Measurements from ENCODE around the gene VOPP1.

The VOPP1 gene

DNA sequence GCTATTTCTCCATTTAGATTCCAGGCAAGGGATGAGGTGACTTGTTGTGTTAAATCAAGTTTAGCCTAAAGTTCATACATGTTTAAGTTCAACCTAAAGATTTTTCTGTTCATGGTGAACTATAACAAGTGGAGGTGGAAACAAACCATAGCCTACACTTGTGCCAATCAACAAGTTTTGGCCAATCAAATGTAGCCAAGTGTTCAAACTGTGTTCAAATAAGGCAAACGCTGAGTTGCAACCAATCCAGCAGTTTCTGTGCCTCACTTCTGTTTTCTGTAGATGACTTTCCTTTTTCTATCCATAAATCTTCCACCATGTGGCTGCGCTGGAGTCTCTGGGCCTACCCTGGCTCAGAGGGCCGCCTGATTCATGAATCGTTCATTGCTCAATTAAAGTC, 4.5 kb upstream of the VOPP1 start:
- no peak for DNase-seq

DNA sequence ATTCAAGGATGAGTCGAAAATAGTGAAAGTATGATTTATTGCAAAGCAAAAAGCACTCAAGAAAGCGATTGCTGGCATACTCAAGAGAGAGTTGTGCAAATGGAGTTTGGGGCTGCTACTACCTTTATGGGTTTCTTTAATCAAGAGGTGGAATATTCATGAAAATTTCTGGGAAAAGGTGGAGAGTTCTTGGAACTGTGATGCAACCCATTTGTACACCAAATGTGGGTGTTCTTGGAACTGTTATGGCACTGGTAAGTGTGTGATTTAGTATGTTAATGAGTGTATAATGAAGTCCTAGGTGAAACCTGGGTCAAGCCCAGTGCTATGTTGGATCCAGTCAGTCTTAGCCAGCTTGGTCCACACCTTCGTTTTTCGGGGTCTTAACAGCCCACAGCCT, 3.4 kb upstream of the VOPP1 start:
- DNase-seq: no peak

DNA sequence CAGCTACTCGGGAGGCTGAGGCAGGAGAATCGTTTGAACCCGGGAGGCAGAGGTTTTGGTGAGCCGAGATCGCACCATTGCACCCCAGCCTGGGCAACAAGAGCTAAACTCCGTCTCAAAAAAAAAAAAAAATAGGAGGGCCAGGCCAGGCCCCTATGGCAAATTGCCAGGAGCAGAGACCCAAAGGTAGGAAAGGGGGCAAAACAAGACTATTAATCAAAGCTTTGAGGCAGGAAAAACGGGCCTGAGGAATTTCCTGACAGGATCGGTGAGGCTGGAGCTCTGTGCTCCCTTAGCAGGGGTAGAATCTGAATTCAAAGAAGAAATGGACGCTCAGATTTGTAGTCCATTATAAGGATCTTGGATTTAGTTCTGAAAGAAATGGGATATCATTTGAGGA, 2.8 kb upstream of the VOPP1 start:
- no peak for DNase-seq

DNA sequence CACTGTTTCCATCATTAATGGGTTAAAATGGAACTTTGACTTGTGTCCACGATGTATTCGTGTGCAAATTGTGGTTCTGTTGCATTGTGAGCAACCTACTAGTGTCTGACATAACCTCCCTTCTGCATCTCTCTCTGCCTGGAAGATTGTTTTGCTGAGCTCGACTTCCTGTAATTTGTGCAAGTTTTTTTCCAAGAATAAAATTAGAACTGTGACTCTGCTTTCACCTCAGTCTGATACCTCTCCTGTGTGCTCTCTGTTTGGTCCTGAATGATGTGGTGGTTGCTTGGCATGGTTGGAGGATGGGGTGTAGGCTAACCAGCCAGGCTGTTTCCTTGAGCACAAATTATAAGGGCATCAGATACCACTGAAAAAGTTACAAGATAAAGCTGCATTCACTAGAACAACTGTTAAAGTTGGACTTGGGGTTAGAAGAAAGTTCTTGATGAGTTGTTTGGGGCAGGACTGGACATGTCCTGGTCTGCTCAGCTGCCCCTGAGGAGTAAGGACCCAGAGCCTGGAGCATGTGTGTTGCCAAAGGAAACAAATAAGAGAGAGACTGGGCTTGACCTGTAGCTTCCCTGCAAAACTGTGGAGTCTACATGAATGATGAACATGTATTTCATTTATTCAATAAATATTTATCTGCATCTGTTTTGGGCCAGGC, 1.9 kb upstream of the VOPP1 start:
- DNase-seq: peak; percentile 38

DNA sequence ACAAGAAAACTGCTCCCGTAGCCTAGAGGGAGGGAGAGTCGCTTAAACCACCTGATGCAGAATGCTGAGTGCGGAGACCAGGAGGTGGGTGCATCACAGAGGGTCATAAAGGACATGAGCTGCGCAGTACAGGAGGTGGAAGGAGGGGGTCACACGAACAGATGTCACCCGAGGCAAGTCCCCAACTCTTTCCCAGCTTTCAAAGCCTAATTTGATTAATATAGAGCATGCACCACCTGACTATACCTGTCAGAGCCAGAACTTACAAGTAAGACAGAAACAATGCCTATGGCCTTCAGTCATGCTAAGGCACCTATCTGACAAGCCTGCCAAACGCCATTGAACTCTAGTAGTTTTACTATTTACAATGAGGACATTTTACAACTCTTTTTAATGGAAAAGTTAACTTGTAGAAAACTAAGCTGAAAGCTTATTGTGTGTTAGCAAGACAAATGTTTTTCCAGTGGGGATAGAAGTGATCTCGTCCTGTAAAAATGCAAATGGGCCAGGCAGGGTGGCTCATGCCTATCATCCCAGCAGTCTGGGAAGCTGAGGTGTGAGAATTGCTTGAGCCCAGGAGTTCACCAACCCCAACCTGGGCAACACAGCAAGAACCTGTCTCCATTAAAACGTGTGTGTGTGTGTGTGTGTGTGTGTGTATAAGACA, 1.1 kb upstream of the VOPP1 start:
- DNase-seq: no peak

DNA sequence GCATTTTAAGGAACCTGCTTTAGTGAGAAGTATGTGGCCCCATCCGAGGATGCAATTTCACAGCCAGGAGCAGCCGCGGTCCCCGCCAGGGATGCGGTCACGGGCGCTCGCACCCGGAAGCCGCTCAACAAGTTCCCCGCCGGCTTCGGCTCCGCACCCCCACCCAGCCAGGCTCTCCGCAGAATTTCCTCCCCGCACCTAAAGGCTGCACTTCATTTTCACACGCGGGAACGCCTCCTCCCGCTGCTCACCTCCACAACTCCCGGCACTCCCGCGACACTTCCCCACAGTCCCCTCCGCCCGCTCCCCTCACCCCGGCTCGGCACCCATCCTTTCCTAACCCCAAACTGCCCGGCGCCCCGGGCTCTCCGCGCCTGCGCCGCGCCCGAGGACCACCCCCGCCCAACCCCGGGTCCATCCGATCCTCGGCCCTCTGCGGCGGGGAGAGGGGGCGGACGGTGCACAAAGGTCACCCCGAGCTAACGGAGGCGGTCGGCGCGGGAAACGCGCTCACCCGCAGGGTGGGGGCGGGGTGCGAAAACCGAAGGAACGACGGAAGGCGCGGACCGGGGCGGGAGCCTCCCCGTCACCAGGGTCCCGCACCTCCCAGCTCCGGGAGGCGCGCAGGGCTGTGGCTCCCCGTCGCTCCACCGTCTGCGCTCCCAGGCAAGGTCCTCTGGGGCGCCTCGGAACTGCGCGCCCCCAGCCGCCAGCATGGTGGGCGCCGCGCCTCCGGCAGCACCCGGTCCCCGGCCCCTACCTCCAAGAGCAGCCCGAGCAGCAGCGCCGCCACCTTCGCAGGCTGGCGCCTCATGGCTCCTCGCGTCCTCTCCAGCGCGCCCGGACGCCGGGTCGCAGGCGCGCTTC, 558 bp downstream of the VOPP1 start:
- peak; percentile 57 for DNase-seq

DNA sequence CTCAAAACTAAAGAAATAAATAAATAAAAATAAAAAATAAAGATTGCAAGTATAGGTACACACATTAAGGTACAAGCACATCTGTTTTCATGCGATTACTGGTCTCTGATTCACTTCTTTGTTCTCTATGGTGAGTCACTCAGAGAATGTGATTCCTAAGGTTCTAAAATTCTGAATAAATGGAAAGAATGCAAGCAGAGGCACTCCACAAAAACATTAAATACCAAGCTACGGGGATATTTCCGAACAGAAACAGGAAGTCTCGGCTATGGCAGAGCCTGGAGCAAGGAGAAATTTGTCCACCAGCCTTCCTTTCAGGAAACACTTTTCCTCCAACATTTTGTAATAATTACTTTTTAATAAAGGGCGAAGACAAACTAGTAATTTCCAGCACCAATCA, 1.4 kb downstream of the VOPP1 start:
- no peak for DNase-seq

DNA sequence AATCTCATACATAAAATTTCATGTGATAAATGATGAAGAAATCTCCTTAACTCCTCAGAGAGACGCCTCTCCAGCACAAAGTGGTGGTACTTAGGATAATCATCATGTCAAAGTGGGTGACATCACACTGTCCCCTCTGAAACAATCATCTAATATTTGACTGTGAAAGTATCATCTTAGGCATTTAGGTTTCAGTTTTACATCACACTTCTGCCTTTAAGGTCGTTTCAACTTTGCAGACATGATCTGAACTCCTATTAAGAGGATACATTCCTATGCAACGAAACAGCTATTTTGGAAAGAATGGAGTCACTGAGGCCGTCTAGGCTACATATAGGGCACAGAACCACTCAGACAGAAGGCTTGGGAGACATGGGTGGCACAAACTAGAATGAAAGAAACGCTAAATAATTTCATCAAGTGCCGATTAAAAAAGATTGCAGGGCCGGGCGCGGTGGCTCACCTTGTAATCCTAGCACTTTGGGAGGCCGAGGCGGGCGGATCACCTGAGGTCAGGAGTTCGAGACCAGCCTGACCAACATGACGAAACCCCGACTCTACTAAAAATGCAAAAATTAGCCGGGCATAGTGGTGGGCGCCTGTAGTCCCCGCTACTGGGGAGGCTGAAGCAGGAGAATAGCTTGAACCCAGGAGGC, 2.0 kb downstream of the VOPP1 start:
- DNase-seq: peak; percentile 73

DNA sequence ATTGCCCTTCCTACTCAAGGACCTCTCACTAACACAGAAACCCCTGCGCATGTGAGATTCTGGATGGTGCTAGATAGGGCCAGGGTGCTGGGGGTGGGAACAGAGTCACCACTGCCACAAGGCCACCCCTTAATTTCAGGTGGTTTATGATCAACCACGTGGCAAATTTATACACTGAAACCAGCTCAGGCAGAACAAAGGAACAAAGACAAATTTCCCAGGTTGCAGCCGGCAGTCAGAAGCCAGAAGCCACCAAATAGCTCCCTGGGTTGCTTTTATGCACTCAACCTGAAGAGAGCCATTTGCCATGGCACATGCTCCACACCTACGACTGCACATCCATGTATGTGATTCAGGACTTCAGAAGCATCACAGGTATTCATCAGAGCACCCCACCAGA, 2.5 kb downstream of the VOPP1 start:
- DNase-seq: peak; percentile 69

DNA sequence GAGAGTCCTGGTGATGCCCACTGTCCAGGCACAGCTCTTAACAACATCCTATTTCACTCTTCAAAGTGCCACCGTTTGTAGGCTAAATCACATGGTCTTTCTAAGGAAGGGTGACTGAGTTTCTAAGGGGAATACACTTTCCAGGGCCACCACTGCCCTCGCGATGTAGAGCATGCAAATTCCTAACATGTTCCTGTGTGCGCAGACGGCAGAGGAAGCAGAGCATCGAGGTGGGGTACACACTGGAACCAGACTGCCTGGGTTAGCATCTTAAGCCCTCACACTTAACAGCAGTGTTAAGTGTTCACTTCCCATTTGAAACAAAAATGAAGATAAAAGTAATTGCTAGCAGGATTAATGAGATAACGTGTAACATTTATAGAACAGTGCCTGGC, 3.0 kb downstream of the VOPP1 start:
- DNase-seq: no peak

DNA sequence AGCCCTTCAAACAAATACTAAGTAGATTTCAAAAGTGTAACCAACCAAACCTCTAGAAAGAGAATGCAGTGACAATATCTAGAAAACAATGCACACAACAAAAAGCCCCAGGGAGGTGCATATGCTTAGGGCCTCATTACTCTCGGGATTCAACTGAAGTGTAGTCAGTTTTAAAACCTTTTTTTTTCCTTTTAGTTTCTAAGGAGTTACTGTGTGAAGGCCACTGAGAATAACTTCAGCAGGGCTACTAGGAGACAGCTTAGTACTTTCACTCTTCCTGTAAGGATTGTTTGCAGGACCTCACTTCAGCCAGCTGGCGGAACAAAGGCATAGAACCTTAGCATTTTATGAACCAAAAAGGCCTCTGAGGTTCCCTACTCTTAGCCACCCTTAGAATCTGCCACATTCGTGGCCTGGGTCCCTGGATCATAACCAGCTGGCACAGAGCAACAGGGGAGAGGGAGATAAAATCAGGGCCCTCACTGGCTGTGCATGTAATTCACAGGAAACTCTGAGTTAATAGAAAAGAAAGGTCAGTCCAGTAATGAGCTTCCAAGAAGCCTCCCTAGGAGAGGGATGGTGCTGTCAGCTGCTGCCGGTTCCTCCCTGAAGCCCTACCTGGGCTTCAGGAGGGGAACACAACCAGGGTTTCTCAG, 3.6 kb downstream of the VOPP1 start:
- no peak for DNase-seq

DNA sequence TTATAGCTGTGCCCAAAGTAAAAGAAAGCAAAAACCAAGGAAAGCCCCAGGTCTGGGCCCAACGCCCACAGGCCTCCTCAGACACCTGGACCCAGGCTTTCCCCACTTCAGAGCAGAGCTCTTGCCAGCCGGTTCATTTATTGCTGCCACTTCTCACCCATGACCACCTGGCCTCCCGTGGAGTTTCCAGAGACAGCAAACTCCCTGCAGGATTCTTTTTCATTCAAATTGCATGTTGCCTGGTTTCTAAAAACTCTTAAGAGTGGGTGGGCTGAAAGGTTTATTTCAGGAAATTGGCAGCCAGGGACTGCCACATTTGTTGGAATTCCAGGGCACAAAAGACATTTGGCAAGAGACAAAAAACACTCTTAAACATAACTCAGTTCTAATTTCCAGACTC, 4.7 kb downstream of the VOPP1 start:
- DNase-seq: no peak

DNA sequence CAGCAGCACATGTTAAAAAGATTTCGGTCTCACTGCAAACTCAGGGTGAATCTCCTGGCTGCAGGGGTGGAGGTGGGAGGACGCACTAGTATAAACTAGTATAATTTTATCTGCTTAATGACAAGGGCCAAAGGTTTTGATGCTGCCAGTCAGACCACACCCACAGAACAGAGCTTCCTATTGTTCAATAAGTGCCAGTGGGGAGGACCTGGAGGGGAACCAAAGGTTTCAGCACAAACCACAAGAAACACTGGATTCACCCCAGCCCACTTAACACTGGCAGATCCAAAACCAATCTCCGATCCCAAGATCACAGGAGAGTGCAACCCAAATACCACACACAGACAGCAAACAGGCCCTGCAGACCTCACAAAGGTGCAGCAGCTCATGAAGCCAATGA, 6.6 kb downstream of the VOPP1 start:
- DNase-seq: no peak

DNA sequence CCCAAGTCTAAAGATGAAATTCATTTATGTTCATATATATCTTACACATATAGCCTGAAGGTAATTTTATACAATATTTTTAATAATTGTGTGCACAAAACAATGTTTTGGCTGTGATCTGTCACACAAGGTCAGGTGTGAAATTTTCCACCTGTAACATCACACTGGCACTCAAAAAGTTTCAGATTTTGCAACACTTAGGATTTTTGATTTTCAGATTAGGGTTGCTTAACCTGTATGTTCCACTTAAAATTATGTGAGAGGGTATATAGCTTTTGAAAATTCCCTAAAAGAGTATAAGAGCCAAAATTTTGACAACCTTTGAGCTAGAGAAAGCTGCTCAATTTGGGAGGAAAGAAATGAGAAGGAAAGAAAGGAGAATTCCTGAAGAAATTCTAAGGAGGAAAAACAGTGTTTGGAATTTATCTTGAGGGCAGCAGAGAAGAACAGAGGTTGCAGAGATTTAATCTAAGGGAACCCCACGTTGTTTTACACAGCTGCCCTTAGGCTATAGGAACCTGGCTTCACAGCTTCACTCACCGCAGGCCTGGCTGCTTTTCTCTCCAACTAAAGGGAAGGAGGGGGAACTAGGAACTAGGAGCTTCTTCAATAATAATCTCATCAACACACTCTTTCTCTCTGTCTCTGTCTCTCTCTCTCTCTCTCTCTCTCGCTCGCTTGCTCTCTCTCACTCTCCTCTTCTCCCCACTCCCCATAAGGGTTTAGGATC, 8.5 kb downstream of the VOPP1 start:
- DNase-seq: no peak

DNA sequence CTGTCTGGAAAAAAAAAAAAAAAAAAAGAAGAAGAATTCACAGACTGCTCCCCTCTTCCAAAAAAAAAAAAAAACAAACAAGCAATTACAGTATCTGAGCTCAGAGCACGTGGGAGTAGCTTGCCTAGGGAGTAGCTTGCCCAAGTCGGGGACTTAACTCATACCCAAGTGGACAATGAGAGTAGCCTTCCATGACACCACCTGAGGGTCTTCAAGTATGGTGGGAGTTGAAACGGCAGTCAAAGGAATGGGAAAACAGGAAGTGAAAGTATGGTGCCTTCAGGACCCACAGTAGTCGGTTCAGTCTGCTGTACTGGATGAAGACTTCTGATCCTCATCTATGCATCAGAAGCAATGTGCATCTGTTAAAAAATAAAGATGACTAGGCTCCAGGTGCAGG, 10.6 kb downstream of the VOPP1 start:
- DNase-seq: no peak

DNA sequence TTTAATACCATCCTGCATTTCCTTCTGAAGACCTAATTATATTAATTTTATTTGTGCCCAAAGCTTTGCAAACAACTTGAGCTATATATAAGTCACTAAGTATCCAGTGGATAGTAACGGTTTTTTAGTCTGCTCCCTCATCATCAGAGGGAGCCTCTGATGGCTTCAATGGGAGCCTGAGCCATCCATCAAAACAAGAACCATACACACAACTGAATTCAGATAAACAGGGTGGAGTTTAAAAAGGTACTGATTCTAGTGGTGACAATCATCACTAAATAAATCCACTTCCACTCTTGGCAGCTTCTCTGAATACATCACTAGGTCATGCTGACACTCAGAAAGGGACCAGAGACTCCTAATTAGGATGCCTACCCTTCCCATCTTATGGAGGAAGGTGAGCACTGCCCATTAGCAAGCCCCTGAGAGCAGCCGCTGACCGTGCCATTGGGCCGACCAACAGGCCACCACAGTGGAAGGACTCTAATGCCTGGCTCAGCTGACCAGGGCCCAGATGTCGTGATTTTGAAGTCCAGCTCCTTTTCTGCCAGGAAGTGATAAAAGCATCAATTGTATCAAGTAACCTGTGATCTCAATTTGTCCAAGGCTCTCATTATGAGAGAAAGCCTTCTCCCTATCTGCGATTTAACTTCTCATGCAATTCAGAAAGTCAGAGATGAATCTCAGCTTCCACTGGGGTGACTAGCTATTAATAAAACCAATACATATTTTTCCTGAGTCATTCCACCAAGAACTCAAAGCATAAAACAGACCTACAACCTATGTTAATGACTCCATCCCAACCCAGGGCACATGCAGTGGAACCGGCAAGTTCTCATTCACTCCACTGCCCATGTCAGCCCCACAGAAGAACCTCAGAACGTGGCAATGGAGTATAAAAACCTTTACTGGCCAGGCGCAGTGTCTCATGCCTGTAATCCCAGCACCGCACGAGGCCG, 13.1 kb downstream of the VOPP1 start:
- DNase-seq: no peak

DNA sequence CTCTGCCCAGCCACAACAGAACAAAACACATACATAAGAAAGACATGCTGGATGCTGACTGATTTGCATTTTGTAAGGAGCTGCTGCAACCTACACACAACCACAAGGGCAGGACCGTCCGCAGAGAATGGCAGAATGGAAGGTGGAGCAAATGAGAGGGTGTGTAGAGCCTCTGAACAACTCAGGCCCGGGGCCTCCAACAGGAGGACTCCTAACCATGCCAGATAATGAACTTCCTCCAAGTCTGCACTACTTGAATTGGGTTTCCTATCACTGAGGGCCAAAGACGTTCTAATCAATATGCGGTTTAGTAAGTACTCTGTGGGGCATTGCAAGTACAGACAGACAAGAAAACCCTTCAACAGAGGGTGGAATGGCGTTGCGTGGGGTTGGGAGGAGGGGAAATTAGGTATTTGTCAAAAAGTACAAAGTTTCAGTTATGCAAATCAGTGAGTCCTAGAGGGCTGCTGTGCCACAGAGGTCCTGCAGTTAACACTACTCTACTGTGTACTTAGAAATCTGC, 14.6 kb downstream of the VOPP1 start:
- DNase-seq: no peak

DNA sequence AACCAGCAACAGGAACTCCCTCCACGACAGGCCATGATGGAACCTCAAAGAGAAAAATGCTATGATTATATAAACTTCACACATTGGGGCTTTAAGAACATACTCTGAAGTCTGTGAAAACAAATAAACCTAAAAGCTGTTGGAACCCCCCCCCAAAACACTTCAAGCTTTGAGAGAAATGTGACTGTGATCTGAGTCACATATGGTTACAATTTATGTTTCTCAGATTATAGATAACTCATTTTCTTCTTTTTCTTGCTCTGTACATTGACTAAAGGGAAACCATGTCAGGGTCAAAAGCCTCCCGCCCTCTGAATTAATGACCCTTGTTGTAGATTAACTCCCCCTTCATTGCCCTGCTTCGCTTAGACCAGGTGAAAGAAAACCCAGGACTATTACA, 15.8 kb downstream of the VOPP1 start:
- no peak for DNase-seq

DNA sequence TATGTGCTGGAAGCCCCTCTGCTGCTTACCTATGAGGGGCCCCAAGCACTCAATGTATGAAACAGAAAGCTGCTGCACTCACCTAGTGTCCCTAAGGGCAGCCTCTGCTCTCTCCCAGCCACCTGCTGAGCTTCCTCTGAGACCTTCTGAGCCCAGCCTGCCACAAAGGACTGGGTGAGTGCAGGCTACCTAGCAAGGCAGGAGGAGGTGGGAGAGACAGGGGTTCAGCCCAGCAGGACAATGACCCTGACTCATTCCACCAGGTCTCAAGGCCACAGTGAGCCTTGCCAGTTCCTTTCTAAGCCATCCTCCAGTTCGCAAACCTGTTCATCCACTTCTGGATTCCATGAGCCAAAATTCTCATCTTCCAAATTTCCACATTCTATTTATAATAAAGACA, 16.3 kb downstream of the VOPP1 start:
- no peak for DNase-seq

DNA sequence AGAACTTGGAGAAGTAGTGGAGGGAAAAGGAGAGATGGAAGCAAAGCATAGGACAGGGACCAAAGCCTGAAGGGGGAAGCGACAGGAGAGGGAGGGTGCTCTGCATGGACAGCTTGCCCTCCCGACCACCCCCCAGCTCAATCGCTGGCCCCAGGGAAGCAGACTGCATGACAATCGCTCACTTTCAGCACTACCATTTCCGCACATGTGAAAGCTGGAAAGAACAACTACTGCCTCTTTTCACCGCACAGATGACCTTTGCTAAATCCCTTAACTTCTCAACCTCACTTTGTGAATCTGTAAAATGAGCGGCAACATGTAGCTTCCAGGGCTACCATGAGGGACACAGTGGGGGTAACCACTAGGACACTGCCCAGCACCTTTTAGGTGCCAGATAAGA, 17.1 kb downstream of the VOPP1 start:
- DNase-seq: no peak

DNA sequence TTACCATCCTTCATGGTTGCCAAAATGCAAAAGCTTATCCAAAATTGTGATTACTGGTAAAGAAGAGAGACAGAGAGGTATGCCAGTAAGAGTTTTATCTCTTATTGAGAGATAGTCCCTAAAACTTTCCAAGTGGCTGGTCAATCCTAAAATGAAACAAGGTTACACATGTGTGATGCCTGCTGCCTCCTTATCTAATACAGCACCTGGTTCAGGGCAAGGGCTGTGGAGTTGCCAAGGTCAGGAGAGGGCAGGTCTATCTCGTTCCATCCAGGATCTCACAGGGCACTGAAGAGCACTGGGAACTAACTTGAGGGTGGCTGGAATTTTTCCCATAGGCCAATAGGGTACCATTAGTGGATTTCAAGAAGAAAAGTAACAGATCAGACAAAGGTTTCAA, 18.3 kb downstream of the VOPP1 start:
- DNase-seq: no peak

All from activated CD4-positive, alpha-beta T cell treated with anti-CD3 and anti-CD28 coated beads, Interleukin-2, amount 50 U/mL, for 16 hours (primary cell).